NCI-H69 (cell line): ENCODE results near the gene SLC5A4.
"Not testable (repeated sequence)": the region's sequence is repeated elsewhere in the genome, so short reads cannot be mapped to it uniquely, and the experiment has no call there.

Source experiments
- DNase-seq: peaks from one replicate; lab custom pipeline; 2025; lab: John Stamatoyannopoulos, UW

Gene SLC5A4

DNA sequence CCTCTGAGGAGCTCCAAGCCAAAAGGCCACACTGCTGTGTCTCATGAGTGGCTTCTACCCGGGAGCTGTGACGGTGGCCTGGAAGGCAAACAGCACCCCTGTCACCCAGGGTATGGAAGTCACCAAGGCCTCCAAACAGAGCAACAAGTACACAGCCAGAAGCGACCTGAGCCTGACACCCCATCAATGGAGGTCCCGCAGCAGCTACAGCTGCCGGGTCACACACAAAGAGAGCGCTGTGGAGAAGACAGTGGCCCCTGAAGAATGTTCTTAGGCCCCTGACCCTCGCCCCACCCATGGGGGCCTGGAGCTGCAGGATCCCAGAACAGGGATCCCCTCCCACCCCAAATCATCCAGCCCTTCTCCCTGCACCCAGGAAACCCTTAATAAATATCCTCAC, 55.2 kb downstream of the SLC5A4 start:
- DNase-seq, result no peak

DNA sequence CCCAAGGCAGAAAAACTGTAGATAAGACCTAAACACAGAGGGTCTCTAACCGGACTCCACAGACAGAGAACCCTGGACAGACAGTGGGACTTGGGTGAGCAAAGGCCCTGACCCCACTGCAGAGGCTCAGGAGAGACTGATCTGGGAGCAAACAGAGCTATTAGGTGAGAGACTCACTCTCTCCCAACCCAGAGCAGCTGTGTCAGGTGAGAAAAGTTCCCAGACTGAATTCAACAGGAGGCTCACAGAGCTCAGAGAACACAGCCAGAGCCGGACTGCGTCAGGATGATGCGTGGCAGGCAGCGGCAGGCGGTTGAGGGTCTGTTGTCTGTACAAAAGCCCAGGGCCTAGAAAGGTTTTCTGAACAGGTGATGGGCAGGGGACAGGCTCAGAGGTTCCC, 55.8 kb downstream of the SLC5A4 start:
- DNase-seq, result no peak

DNA sequence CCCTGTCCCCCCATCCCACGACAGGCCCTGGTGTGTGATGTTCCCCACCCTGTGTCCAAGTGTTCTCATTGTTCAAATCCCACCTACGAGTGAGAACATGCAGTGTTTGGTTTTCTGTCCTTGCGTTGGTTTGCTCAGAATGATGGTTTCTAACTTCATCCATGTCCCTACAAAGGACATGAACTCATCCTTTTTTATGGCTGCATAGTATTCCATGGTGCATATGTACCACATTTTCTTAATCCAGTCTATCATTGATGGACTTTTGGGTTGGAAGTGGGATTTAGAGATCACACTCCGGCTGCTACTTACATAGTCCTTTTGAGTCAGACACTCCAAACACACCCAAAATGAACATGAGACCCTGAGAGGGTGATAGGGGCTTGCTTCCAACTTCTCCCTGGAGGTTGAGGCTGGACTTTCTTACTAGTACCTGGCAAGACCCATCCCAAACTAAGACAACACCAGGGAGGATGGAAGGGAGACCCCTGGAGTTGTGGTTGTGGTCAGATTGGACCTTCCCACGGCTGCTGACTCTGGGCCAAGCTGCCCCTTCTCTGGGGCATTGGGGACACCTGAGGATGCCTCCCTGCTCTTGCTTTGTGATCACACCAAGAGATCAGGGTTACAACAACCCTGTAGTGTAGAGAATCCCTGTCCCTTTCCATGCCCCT, 57.5 kb downstream of the SLC5A4 start:
- DNase-seq, result not testable (repeated sequence)

DNA sequence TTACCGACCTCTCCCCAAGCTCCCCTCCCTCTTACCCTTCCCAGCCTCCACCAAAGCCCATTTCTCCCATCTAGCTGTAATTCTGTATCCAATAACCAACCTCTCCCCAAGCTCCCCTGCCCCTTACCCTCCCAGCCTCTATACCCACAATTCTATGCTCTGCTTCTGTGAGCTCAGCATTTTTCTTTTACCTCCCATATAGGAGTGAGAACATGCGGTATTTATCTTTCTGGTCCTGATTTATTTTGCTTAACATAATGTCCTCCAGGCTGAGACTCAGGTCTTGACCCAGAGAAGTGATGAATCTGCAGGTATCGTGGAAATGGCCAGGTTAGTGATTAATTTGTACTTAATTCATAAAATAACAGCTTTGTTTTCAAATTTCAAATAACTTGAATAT, 59.2 kb downstream of the SLC5A4 start:
- not testable (repeated sequence) for DNase-seq

DNA sequence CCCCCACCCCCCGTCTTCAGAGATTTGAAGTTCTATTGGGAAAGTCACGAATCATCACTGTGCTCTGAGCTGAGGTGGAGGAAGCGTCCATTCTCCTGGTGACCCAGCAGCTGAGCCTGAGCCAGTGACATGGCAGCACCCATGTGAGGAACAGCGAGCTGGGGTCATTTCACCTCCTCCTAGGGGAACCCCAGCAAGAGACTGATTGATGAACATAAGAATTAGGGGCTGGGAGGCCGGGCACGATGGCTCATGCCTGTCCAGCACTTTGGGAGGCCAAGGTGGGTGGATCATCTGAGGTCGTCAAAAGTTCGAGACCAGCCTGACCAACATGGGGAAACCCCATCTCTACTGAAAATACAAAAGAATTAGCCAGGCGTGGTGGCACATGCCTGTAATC, 61.8 kb downstream of the SLC5A4 start:
- DNase-seq, result not testable (repeated sequence)

DNA sequence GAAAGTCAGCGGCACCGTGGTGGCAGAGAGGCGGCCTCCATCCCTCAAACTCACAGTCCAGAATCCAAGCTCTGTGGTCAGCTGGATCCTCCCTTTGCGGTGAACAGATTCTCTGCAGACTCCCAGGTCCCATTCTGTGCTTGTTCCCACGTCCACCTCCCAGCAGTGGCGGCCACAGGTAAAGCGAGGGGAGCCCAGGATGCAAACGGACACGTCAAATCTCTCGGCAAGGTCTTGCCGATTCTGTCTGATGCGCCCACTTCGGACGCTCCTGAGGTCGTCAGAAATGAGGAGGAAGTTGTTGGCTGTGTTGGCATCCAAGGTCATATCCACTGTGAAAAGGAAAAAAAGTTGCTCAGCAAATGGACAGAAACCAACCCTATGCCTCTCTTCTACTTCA, 64.1 kb downstream of the SLC5A4 start:
- DNase-seq, result not testable (repeated sequence)

DNA sequence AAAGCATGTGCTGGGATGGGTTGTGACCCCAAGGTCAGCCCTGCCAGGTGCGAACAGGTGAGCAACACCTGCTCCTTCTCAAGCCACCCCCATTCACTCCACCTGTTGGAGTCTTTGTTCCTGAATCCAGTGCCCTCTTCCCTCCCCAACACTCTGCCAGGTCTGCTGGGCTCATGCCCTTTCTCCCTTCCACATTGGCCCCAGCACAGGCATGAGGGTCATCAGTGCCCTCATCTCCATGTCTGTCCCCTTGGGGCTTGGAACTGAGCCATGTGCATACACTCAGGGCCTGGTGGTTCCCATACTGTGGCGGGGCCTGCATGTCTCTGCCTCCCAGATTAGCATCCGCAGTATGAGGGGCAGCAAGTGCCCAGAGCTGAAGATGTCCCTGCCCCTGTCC, 69.3 kb downstream of the SLC5A4 start:
- no peak for DNase-seq

DNA sequence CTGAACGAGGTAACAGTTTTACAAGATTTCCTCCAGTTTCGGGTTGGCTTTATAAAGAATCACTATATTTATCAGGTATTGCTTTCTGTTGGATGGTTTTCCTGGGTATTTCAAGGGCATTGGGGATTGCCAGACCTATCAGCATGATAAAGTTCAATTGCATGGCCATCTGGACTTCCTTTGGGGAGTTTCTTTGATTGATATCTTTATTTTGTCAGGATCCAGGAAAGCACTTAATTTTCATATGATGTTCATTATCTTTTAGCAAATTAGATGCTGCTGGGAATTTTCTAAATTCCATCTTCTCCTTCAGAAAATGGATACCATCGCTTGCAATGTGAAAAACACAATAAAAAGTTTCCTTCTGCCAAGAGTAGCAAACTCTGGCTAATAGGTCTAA, 71.5 kb downstream of the SLC5A4 start:
- DNase-seq, result no peak

DNA sequence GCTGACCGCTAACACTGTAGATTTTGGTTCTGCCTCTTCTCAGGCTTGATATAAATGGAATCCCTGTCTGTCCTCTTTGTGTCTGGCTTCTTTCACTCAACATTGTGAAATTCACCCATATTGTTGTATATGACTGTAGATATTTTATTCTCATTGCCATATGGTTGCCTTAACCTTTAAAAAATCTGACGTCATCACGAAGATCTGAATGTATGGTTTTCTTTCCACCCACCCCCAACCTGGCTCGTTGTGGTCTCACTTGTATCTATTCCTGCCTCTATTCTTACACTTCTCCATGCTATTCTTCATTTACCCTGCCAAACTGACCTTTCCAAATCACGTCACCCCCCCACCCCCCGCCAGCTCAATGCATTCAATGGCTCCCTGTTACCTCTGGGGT, 74.1 kb downstream of the SLC5A4 start:
- DNase-seq, result no peak

DNA sequence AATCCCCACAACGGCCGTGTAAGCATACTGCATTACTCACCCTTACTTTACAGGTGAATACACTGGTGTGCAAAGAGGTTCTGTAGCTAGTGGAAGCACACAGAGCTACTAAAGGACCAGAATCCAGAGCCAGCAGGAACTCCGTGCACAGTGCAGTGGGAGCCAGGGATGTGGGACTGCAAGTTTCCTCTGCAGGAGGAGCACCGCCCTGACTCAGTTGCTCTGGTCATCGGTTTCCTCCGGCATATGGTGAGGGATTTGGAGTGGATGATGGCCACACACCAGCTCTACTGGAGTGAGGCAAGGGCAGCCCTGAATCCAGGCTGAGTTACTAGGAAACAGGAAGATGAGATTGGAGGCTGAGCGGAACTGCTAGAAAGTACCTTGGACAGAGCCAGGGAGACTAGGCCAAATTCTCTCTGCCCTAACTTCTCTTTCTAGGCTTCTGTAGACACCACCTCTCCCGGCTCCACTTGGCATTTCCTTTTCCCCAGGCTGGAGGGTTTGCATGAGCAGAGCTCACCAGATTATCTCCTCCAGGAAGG, 77.9 kb downstream of the SLC5A4 start:
- DNase-seq, result no peak

DNA sequence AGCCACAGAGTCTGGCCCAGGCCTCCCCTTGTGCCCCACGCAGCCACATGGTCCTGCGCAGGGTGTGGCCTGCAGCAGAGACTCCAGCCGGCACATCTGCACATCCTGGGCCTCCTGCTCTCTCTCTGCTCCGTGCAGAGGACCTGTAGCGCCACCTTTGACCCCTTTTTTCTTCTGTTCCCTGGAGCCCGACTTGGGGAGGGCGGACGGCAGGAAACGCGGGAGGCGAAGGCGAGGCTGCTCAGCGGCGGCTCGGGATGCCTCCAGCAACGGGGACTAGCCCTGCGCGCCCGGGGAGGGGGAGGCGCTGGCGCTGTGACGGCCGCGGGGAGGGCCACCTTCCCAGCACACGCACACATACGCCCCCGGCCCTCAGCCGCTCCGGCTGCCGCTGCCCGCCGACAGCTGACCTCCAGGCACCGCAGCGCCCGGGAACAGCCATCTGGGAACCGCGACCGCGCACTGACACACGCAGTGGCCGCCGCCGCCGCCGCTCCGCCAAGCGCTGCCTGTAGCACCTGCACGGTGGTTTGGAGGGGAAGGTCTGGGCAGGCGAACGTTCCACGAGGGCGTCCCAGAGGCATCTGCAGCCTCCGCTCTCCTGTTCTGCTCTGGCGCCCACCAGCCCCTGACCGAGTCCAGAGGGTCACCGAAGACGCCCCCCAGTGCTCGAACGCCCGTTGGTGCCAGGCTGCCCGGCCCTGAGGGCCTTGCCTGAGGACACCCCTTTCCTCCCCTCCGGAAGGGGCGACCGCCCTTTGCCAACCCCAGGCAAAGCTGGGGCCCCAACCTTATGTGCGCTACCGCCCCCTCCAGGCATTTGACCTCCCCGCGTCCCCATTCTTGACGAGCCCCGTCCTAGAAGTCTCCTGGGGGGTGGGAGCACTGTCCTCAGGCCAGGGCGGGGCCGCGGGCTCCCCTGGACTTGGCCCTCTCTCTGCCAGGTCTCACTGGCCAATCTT, 79.2 kb downstream of the SLC5A4 start:
- DNase-seq, result peak; percentile 58

DNA sequence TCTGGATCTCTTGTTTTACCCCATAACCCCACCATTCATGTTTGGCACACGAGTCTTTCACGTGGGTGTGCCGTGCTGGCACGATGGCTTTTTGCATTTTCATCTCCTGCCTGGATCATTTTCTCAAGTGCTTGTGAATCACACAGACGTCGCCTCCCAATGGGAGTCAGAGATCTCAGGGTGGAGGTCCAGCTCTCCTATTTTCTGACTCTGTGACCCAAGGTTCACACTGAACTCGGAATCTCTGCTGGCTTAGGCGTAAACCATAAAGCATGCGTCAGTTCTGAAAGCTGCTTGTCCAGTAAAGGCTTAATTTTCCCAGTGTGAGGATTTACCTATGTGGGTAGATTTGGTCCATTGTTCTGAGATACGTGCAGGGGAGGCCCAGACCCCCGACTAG, 80.0 kb downstream of the SLC5A4 start:
- no peak for DNase-seq
